GM23248 (cell line): ENCODE results near the gene RASA2. TPM values are rescaled to one million over a fixed set of nuclear protein-coding genes. Genes with fewer than 3 reads are reported as not detected.
A peak's percentile ranks its signal among the peaks of the same experiment; 100 is the strongest.

Experiments
- DNase-seq: peaks from one replicate; pipeline ENCODE4 v3.0.0-alpha.2; 2015
- H2AFZ ChIP-seq: fragments of 200-600 bp; sonication (generic); 2 replicates; pipeline ENCODE4 v1.6.1; 2016; ENCODE audit warnings: antibody characterized with exemption
- H3F3A ChIP-seq: fragments of 200-600 bp; sonication (generic); 2 replicates; pipeline ENCODE4 v1.6.1; 2016; ENCODE audit warnings: mild to moderate bottlenecking, antibody characterized with exemption, mixed run types; ENCODE audit not compliant: insufficient read depth
- H3K27ac ChIP-seq: fragments of 200-600 bp; sonication (generic); 2 replicates; pipeline ENCODE4 v1.5.1; 2016; ENCODE audit warnings: mild to moderate bottlenecking
- H3K27me3 ChIP-seq: fragments of 200-600 bp; sonication (generic); replicated peaks from 2 replicates; pipeline ENCODE4 v1.6.1; 2016; ENCODE audit warnings: mild to moderate bottlenecking; ENCODE audit not compliant: insufficient read depth
- H3K36me3 ChIP-seq: fragments of 200-600 bp; sonication (generic); 2 replicates; pipeline ENCODE4 v1.6.1; 2016; ENCODE audit warnings: low read depth, mild to moderate bottlenecking
- H3K4me1 ChIP-seq: fragments of 200-600 bp; sonication (generic); 2 replicates; pipeline ENCODE4 v1.6.1; 2016; ENCODE audit warnings: mild to moderate bottlenecking; ENCODE audit not compliant: insufficient read depth
- H3K4me2 ChIP-seq: fragments of 200-600 bp; sonication (generic); one replicate; pipeline ENCODE4 v1.6.1; 2016; ENCODE audit warnings: mild to moderate bottlenecking; ENCODE audit not compliant: unreplicated experiment
- H3K4me3 ChIP-seq: fragments of 200-600 bp; sonication (generic); 2 replicates; pipeline ENCODE4 v1.5.1; 2016; ENCODE audit warnings: mild to moderate bottlenecking
- H3K79me2 ChIP-seq: fragments of 200-600 bp; sonication (generic); 2 replicates; pipeline ENCODE4 v1.6.1; 2016; ENCODE audit warnings: mild to moderate bottlenecking; ENCODE audit not compliant: insufficient read depth
- H3K9ac ChIP-seq: fragments of 200-600 bp; sonication (generic); 2 replicates; pipeline ENCODE4 v1.6.1; 2016; ENCODE audit warnings: mild to moderate bottlenecking
- H3K9me2 ChIP-seq: fragments of 200-600 bp; sonication (generic); 2 replicates; pipeline ENCODE4 v1.6.1; 2016; ENCODE audit warnings: mixed run types, mild to moderate bottlenecking, moderate library complexity; ENCODE audit not compliant: insufficient read depth
- H3K9me3 ChIP-seq: fragments of 200-600 bp; sonication (generic); one replicate; pipeline ENCODE4 v1.6.1; 2017; ENCODE audit warnings: low read depth
- H4K20me1 ChIP-seq: fragments of 200-600 bp; sonication (generic); 2 replicates; pipeline ENCODE4 v1.6.0; 2016; ENCODE audit not compliant: insufficient read depth
- EZH2 ChIP-seq: fragments of 200-600 bp; sonication (generic); IDR thresholded peaks from 2 replicates; pipeline ENCODE4 v1.6.1; 2018; ENCODE audit warnings: antibody characterized with exemption, mild to moderate bottlenecking; ENCODE audit not compliant: insufficient read depth, poor library complexity, severe bottlenecking
- EZH2phosphoT487 ChIP-seq: fragments of 200-600 bp; sonication (generic); IDR thresholded peaks from 2 replicates; pipeline ENCODE4 v1.6.1; 2018; ENCODE audit warnings: antibody characterized with exemption, moderate library complexity, mild to moderate bottlenecking, low read depth; ENCODE audit not compliant: insufficient read depth
- WGBS, 2 experiments: methylation state at CpG; one replicate each; pipeline ENCODE4 v1.1.6; 2015 to 2017; ENCODE audit warnings: low lambda C conversion rate in 2 of 2, low coverage in 1 of 2; ENCODE audit errors: missing lambda C conversion rate in 2 of 2; 5-methylcytosine and 5-hydroxymethylcytosine counted together
- in situ Hi-C: fragments of 300-500 bp; cut with MboI; formaldehyde crosslinking; loops from 2 replicates; pipeline ENCODE4 v1.15.0; 2020
- polyA plus RNA-seq: library from polyadenylated mRNA; unstranded; fragments of >200 nt; fragmentation: Nextera tagmentation; extraction: Ambion mirVana; gene quantifications from 2 replicates; pipeline ENCODE4 v1.2.1, GENCODE V29; 2016
- total RNA-seq: library from RNA; depleted of rRNA; stranded (reverse); fragments of >200 nt; shearing (Covaris generic); gene quantifications from 2 replicates; pipeline ENCODE4 v1.2.3, GENCODE V29; 2014

RASA2 gene
- total and polyA plus RNA-seq, 2 experiments from 2014 or later = 16.9 to 18.8 TPM

DNA sequence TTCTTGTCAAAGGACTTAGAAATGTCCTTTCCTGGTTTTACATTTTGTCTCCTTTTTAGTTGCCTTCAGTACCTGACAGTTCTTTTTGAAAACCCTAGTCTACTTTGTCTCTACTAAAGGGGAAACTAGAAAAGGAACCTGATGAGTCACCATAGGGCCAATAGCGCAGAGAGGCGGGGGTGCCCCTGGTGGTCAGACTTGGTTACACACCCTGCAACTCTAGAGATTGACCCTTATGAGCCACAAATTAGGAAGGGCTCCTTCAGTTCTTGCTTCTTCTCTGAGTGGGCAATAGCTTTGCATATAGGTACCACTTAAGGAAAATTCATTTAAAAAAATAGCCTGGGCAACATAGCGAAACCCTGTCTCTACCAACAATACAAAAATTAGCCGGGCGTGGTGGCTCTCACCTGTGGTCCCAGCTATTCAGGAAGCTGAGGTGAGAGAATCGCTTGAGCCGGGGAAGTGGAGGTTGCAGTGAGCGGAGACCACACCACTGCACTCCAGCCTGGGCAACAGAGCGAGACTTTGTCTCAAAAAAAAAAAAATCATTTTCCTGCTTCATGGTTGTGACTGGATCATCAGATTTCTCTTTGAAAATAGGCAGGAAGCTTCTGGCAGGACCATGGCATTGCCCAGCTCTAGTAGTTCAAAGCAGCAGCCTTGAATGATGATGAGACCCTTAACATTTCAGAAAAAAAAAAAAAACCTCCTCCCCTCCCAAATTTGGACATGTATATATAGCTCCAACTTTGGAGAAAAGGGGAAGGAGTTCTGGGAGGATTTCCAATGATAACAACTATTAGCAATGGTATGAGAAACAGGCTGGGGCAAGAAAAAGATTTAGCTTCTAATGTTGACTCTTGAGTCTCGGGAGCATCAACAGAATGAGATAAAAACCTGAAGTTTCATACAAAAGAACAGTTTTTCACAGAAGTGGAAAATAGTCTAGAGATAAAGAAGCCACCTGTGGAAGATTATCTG is 45.2 kb upstream of the RASA2 start:
- Histone ChIP-seq H3K9me2 (no peaks in the 10 kb centered on the region), H2AFZ (no peak overlapping the region), H3K4me1 (peaks cover 21% of the 10 kb centered on the region), H3K27me3 (no peaks in the 10 kb centered on the region), H4K20me1 (no peaks in the 10 kb centered on the region), H3K9me3 (no peaks in the 10 kb centered on the region), H3F3A (peaks cover 90% of the 10 kb centered on the region), H3K27ac (peak overlapping the region; percentile 53), H3K79me2 (peaks cover 90% of the 10 kb centered on the region), H3K9ac (peak overlapping the region; percentile 33; the same call in 1 of the 2 replicates), H3K4me2 (peak overlapping the region; percentile 44), H3K36me3 (peaks cover 71% of the 10 kb centered on the region), H3K4me3 (no peak overlapping the region; the same call in 1 of the 2 replicates)
- in situ Hi-C loops = no loop called here
- no peak for TF ChIP-seq EZH2
- no peak for TF ChIP-seq EZH2phosphoT487
- DNase-seq = peak; percentile 87
- WGBS, 2 experiments = 70 to 72% methylated on average over 10 of the region's 10 CpGs

DNA sequence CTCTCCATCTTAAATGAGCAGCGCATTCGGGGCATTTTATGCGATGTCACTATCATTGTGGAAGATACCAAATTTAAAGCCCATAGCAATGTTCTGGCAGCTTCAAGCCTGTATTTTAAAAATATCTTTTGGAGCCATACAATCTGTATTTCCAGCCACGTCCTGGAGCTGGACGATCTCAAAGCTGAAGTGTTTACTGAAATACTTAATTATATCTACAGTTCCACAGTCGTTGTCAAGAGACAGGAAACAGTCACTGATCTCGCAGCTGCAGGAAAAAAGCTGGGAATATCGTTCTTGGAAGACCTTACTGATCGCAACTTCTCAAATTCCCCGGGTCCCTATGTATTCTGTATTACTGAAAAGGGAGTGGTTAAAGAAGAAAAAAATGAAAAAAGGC is 44.4 kb upstream of the RASA2 start:
- in situ Hi-C loops = no loop called here
- Histone ChIP-seq H4K20me1 (no peaks in the 10 kb centered on the region), H2AFZ (no peak overlapping the region), H3K4me1 (peaks cover 19% of the 10 kb centered on the region), H3K27me3 (no peaks in the 10 kb centered on the region), H3K9ac (peak overlapping the region; percentile 33; the same call in 1 of the 2 replicates), H3K4me3 (no peak overlapping the region; the same call in 1 of the 2 replicates), H3K9me2 (no peaks in the 10 kb centered on the region), H3K27ac (peak overlapping the region; percentile 53), H3K4me2 (peak overlapping the region; percentile 44), H3K79me2 (peaks cover 90% of the 10 kb centered on the region), H3K9me3 (no peaks in the 10 kb centered on the region), H3K36me3 (peaks cover 72% of the 10 kb centered on the region), H3F3A (peaks cover 89% of the 10 kb centered on the region)
- WGBS, 2 experiments = 87 to 90% methylated on average over 10 of the region's 10 CpGs
- TF ChIP-seq EZH2 (no peak), EZH2phosphoT487 (no peak)
- DNase-seq = no peak

DNA sequence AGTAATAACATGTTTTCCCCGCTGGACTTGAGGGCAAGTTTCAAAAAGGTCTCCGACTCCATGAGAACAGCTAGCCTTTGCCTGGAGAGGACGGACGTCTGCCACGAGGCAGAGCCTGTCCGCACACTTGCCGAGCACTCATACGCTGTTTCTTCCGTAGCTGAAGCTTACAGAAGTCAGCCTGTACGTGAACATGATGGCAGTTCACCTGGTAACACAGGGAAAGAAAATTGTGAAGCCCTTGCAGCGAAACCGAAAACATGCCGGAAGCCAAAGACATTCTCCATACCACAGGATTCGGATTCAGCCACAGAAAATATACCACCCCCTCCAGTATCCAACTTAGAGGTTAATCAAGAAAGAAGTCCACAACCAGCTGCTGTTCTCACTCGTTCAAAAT is 43.9 kb upstream of the RASA2 start:
- no peak for DNase-seq
- Histone ChIP-seq H3K4me1 (peaks cover 23% of the 10 kb centered on the region), H3K79me2 (peaks cover 90% of the 10 kb centered on the region), H3K4me3 (no peak overlapping the region), H3K9me2 (no peaks in the 10 kb centered on the region), H2AFZ (no peak overlapping the region), H3K27ac (peak overlapping the region; percentile 53; the same call in 1 of the 2 replicates), H3K27me3 (no peaks in the 10 kb centered on the region), H3F3A (peaks cover 89% of the 10 kb centered on the region), H3K9ac (no peak overlapping the region), H3K9me3 (no peaks in the 10 kb centered on the region), H3K36me3 (peaks cover 77% of the 10 kb centered on the region), H3K4me2 (no peak overlapping the region), H4K20me1 (no peaks in the 10 kb centered on the region)
- TF ChIP-seq EZH2 (no peak), EZH2phosphoT487 (no peak)
- in situ Hi-C loops = no loop called here
- 95 to 97% methylated on average over 15 of the region's 15 CpGs for WGBS, 2 experiments

DNA sequence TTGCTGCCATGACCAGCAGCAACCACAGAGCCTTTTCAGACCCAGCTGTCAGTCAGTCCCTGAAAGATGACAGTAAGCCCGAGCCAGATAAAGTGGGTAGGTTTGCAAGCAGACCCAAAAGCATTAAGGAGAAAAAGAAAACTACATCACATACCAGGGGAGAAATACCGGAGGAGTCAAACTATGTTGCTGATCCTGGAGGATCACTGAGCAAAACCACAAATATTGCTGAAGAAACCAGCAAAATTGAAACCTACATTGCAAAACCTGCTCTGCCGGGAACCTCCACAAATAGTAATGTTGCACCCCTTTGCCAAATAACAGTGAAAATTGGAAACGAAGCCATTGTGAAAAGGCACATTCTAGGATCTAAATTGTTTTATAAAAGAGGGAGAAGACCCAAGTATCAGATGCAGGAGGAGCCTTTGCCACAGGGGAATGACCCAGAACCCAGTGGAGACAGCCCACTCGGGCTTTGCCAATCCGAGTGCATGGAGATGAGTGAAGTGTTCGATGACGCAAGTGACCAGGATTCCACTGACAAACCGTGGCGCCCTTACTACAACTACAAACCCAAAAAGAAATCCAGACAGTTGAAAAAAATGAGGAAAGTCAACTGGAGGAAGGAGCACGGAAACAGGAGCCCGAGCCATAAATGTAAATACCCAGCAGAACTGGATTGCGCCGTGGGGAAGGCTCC is 42.1 kb upstream of the RASA2 start:
- no peaks in the 10 kb centered on the region for H3K27me3 ChIP-seq
- no peaks in the 10 kb centered on the region for H3K9me2 ChIP-seq
- H3K27ac ChIP-seq = no peak overlapping the region
- H4K20me1 ChIP-seq = no peaks in the 10 kb centered on the region
- H3K36me3 ChIP-seq = peaks cover 66% of the 10 kb centered on the region
- no peaks in the 10 kb centered on the region for H3K9me3 ChIP-seq
- in situ Hi-C loops = no loop called here
- peaks cover 42% of the 10 kb centered on the region for H3K4me1 ChIP-seq
- peak; percentile 30 for DNase-seq
- no peak for TF ChIP-seq EZH2
- TF ChIP-seq EZH2phosphoT487 = no peak
- no peak overlapping the region for H3K9ac ChIP-seq
- no peak overlapping the region for H2AFZ ChIP-seq
- H3K79me2 ChIP-seq = peaks cover 80% of the 10 kb centered on the region
- no peak overlapping the region for H3K4me3 ChIP-seq
- H3F3A ChIP-seq = peaks cover 97% of the 10 kb centered on the region
- no peak overlapping the region for H3K4me2 ChIP-seq
- WGBS, 2 experiments = 90 to 91% methylated on average over 14 of the region's 14 CpGs
